ENCODE results near the gene ERI3.

ERI3 gene

GRCh38 chr1:44273560-44274350 is 81.3 kb downstream of the ERI3 start:
- TF ChIP-seq GATA2 (IDR thresholded peaks at IDR 0.05; ENCODE audit: low read depth, low read length) (no peak), GATA3 (IDR thresholded peaks at IDR 0.05; ENCODE audit: low read depth, low read length) (no peak)

- no peak for TF ChIP-seq GATA2 (IDR thresholded peaks at IDR 0.05; ENCODE audit: low read depth, low read length)
- TF ChIP-seq GATA3 (IDR thresholded peaks at IDR 0.05; ENCODE audit: low read depth, low read length), result no peak
These were observed 82.1 kb downstream of the ERI3 start for GRCh38 chr1:44272992-44273391.

- no peak for TF ChIP-seq GATA2 (IDR thresholded peaks at IDR 0.05; ENCODE audit: low read depth, low read length)
These were observed 83.4 kb downstream of the ERI3 start for GRCh38 chr1:44271646-44272045.

GRCh38 chr1:44270686-44271628 is 84.1 kb downstream of the ERI3 start:
- TF ChIP-seq GATA3 (IDR thresholded peaks at IDR 0.05; ENCODE audit: low read depth, low read length) (no peak), GATA2 (IDR thresholded peaks at IDR 0.05; ENCODE audit: low read depth, low read length) (no peak)

DNA sequence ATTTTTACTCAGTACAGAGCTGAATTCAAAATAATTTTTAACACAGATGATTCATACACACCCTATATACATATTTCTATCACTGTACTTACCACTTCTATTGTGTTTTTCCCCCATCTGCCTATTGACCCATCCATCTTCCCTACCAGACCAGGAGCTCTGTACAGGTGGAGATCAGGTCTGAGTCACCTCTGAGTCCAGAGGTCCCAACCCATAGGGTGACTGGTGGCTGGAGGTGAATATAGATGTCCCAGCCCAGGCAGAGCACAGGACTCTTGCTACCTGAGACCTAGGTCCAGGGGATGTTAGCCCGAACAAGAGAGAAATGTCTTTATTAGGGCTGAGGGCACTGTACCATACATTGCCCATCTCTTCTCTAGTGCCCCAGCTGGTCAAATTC is 87.0 kb downstream of the ERI3 start:
- TF ChIP-seq GATA3 (IDR thresholded peaks at IDR 0.05; ENCODE audit: low read depth, low read length) (no peak), GATA2 (IDR thresholded peaks at IDR 0.05; ENCODE audit: low read depth, low read length) (no peak)

- TF ChIP-seq GATA3 (IDR thresholded peaks at IDR 0.05; ENCODE audit: low read depth, low read length) (no peak), GATA2 (IDR thresholded peaks at IDR 0.05; ENCODE audit: low read depth, low read length) (no peak)
These were observed 87.6 kb downstream of the ERI3 start for GRCh38 chr1:44267438-44267837.

DNA sequence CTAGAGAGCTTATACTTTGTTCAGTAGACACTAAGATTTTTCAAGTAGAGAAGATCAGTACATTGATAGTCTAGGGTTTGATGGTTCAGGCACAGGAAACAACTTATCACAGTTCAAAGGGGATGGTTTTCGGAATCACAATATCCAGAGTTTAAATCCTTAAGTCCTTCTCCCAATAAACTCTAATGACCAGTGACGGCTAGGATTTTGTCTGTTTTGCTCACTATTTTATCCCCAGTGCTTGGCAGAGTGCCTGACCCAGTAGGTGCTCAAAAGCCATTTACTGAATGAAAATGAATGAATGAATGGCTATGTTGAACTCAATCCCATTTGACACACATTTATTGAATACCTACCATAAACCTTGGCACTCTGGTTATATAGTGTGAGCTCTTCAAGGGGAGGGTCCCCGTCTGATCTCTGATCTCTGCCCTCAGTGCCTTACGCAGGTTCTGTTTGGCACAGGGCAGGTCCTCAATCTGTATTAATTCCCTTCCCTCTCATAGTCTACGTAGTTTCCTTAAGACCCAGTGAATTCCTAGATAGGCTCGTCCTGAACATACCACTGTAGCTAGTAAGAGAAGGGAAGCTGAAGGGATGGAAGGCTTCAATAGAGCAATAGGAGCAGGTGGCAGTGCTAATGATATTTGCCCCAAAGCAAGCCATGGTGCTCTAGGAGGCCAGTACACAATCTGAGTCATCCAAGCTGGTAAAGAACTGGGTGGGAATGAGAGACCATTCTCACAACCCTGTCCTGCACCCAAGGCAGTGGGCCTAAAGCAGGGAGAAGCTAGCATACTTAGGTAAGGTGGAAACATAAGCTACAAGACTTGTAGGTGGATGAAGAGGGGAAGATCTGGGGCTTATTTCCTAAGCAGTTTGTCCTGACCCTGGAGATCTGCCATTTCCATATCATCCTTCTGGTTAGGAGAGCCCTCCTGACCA is 88.4 kb downstream of the ERI3 start:
- TF ChIP-seq GATA2 (IDR thresholded peaks at IDR 0.05; ENCODE audit: low read depth, low read length) (no peak), GATA3 (IDR thresholded peaks at IDR 0.05; ENCODE audit: low read depth, low read length) (no peak)

DNA sequence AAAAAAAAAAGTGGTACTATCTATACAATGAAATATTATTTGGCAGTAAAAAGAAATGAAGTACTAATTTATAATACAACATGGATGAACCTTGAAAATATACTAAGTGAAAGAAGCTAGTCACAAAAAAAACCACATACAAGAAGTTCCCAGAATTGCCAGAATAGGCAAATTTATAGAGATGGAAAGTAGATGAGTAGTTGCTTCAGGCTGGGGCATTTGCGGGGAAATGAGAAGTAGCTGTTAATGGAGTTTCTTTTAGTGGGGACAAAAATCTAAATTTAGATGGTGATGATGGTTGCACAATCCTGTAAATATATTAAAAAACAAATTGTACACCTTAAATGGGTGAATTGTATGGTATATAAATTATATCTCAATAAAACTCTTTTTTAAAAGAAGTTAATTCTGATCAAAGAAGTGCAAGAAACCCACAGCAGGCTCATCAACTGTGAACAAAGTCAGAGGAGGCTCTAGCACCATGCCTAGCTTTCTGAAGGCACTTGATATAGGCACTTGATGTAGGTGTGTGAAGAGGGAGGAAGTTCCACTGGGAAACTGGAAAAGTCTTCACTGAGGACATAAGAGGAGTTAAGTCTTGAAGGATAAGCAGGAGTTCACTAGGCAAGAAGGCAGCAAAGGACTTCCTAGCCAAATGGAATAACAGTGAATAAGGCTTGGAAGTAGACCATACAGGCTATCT is 89.2 kb downstream of the ERI3 start:
- TF ChIP-seq GATA2 (IDR thresholded peaks at IDR 0.05; ENCODE audit: low read depth, low read length), result no peak
- no peak for TF ChIP-seq GATA3 (IDR thresholded peaks at IDR 0.05; ENCODE audit: low read depth, low read length)

DNA sequence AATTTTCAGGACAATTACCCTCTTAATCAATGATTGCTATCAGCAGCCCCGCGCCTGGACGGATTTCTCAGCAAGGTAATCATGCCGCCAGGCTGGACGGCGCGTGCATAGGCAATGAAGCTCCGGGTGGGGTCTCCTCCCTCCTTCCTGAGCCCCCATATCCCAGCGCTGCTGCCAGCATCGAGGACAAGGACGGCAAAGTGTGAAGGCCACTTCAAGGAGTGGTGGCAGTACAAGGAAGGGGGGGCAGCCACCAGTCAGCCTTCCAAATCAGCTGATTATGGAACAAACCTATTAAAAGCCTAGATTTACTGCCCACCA is 90.6 kb downstream of the ERI3 start:
- TF ChIP-seq GATA3 (IDR thresholded peaks at IDR 0.05; ENCODE audit: low read depth, low read length) (no peak), GATA2 (IDR thresholded peaks at IDR 0.05; ENCODE audit: low read depth, low read length) (no peak)

- TF ChIP-seq GATA2 (IDR thresholded peaks at IDR 0.05; ENCODE audit: low read depth, low read length) (no peak), GATA3 (IDR thresholded peaks at IDR 0.05; ENCODE audit: low read depth, low read length) (no peak)
These were observed 91.2 kb downstream of the ERI3 start for GRCh38 chr1:44263568-44264450.

- TF ChIP-seq GATA3 (IDR thresholded peaks at IDR 0.05; ENCODE audit: low read depth, low read length) (no peak), GATA2 (IDR thresholded peaks at IDR 0.05; ENCODE audit: low read depth, low read length) (no peak)
These were observed 92.1 kb downstream of the ERI3 start for GRCh38 chr1:44262816-44263567.

DNA sequence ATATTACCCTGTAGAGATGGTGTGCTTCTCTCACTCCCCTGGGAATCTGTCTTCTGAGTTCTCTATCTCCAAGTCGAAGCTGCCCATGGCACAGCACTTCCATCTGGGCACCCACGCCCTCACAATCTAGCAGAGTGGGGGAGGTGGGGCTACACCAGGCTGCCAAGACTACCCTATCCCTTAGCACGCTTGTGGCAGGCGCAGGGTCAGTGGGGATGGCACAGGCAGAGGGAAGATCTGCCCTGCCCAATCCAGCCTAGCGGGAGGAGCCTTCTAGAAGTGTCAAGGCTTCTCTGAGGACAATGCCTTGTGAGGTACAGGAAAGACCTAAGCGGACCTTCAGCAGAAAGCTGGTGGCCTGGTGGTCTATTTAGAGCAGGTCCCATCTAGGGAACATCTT is 92.6 kb downstream of the ERI3 start:
- TF ChIP-seq GATA3 (IDR thresholded peaks at IDR 0.05; ENCODE audit: low read depth, low read length) (no peak), GATA2 (IDR thresholded peaks at IDR 0.05; ENCODE audit: low read depth, low read length) (no peak)

All from SH-SY5Y (cell line).